Right kidney (tissue), 9 donors: Measurements from ENCODE around the gene AKAP11.
"Not testable (repeated sequence)": the region's sequence is repeated elsewhere in the genome, so short reads cannot be mapped to it uniquely, and the experiment has no call there.

Source experiments
- DNase-seq: peaks from one replicate; pipeline ENCODE4 v3.0.0-alpha.2; 2016
- long read RNA-seq, 8 donors: transcript quantifications; one replicate each; lab custom pipeline, GENCODE V29; 2026

AKAP11 gene
- long read RNA-seq, donor 1, partial matches to known transcripts: 60 of 60 reads
- long read RNA-seq, donor 1, other reads (novel, unspliced or antisense): 0 of 60 reads
- long read RNA-seq, donor 2: 0 reads
- long read RNA-seq, donor 3: 0 reads
- long read RNA-seq, donor 4, partial matches to known transcripts: 5 of 5 reads
- long read RNA-seq, donor 4, other reads (novel, unspliced or antisense): 0 of 5 reads
- long read RNA-seq, donor 5: 0 reads
- long read RNA-seq, donor 6, partial matches to known transcripts: 8 of 8 reads
- long read RNA-seq, donor 6, other reads (novel, unspliced or antisense): 0 of 8 reads
- long read RNA-seq, donor 7, partial matches to known transcripts: 6 of 6 reads
- long read RNA-seq, donor 7, other reads (novel, unspliced or antisense): 0 of 6 reads
- long read RNA-seq, donor 8, partial matches to known transcripts: 7 of 7 reads
- long read RNA-seq, donor 8, other reads (novel, unspliced or antisense): 0 of 7 reads

- peak; percentile 96 for DNase-seq
These were observed at the start of gene AKAP11 for GRCh38 chr13:42272115-42272803. TSS of gene AKAP11 (plus strand) at chr13:42272152. CDS start at chr13:42286349, 14,197 bp downstream.

- DNase-seq: no peak
These were observed 48.3 kb upstream of the AKAP11 start for GRCh38 chr13:42223681-42224080.

GRCh38 chr13:42225051-42225450, 46.9 kb upstream of the AKAP11 start:
- DNase-seq: no peak

DNA sequence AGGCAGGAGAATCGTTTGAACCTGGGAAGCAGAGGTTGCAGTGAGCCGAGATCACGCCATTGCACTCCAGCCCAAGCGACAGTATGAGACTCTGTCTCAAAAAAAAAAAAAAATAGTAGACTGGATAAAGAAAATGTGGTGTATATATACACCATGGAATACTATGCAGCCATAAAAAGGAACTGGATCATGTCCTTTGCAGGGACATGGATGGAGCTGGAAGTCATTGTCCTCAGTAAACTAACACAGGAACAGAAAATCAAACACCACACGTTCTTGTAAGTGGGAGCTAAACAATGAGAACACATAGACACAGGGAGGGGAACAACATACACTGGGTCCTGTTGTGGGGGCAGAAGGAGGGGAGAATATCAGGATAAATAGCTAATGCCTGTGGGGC, 45.2 kb upstream of the AKAP11 start:
- DNase-seq: not testable (repeated sequence)

- DNase-seq: no peak
These were observed 43.4 kb upstream of the AKAP11 start for GRCh38 chr13:42228527-42228926.

- DNase-seq: no peak
These were observed 42.7 kb upstream of the AKAP11 start for GRCh38 chr13:42229287-42229686.

- no peak for DNase-seq
These were observed 39.3 kb upstream of the AKAP11 start for GRCh38 chr13:42232671-42233070.

GRCh38 chr13:42233726-42234125, 38.2 kb upstream of the AKAP11 start:
- DNase-seq: no peak

- DNase-seq: no peak
These were observed 32.8 kb upstream of the AKAP11 start for GRCh38 chr13:42239161-42239560.

- no peak for DNase-seq
These were observed 32.3 kb upstream of the AKAP11 start for GRCh38 chr13:42239644-42240043.

- DNase-seq: no peak
These were observed 25.4 kb upstream of the AKAP11 start for GRCh38 chr13:42246541-42246940.

- no peak for DNase-seq
These were observed 24.1 kb upstream of the AKAP11 start for GRCh38 chr13:42247883-42248282.

- DNase-seq: no peak
These were observed 16.1 kb upstream of the AKAP11 start for GRCh38 chr13:42255886-42256285.

DNA sequence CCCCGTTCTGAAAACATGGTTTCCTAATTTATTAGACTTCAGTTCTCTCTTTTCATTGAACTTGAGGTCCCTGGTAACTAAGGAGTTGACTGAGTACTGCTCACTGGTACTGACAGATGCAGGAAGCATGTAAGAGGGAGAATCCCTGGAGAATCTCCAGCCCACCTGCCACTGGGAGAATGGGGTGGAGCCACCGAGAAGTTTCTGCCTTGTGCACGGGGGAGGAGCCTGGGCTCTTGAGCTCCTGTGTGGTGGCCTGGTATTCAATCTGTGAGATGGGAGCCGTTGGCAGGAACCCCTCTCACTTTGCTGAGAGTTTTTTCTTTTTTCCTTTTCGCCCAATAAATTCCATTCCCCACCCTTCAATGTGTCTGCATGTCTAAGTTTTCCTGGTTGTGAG, 13.2 kb upstream of the AKAP11 start:
- DNase-seq: no peak

- no peak for DNase-seq
These were observed 12.4 kb upstream of the AKAP11 start for GRCh38 chr13:42259515-42259914.

GRCh38 chr13:42260903-42261654, 10.9 kb upstream of the AKAP11 start:
- DNase-seq: no peak

DNA sequence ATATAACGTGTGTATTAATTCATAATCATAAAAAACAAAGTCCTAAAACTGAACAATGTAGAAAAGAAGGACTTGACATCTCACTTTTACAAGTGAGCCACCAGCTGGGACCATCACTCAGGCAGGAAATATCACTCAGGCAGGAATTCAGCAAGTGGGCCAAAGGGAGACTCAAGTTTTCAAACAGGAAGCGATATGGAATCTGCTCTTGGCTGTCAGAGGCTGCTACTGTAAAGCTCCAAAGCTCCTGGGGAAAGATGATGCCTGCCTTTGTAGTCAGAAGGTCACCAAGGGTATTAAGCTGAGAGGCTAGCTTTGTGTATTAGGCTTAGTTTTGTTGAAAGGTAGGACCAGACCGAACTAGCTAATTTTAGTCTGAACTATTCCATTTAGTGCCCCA, 5.5 kb upstream of the AKAP11 start:
- no peak for DNase-seq

DNA sequence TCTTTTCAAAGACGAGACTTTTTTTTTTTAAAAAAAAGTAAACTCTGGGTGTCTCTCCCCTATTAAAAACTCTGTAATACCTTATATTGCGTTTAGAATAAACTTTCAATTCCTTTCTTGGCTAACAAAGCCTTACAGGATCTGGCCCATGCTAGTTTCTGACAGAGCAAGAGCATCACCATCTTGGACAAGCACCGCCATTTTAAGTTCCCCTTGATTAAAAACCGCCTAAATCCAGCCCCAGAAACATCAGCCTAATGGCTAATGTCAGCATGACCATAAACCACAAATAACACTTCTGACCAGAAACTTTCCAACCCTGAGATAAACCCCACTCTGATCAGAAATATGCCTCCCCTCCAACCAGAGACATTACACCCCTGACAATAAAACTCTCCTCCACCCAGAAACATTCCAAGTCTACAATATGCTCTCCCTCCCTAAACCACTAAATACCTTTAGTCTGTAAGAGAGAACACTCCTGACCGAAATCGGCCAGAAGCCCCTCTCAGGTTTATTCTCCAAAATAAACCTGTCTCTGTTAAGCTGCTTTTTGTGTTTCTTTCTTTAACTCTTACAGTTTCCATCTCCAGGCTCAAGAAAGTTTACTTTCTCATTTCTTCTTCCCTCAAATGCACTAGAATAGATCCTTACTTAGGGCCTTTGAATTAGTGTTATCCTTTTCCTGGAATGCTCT, 1.6 kb upstream of the AKAP11 start:
- no peak for DNase-seq

GRCh38 chr13:42270857-42271215, 1.1 kb upstream of the AKAP11 start:
- DNase-seq: no peak

GRCh38 chr13:42271337-42272114, 426 bp upstream of the AKAP11 start:
- DNase-seq: peak; percentile 95

GRCh38 chr13:42272804-42273175, 838 bp downstream of the AKAP11 start:
- DNase-seq: no peak
